HG03342 (cell line): ENCODE results near the gene EN1.

Source experiments
- ATAC-seq: cut with Tn5 transposase; IDR thresholded peaks from one replicate; pipeline ENCODE4 v1.9.1; 2021; ENCODE audit warnings: mild to moderate bottlenecking, moderate library complexity; ENCODE audit not compliant: unreplicated experiment

Gene EN1

GRCh38 chr2:118826093-118826492 is 21.4 kb downstream of the EN1 start:
- ATAC-seq, result no peak

GRCh38 chr2:118823633-118824032 is 23.8 kb downstream of the EN1 start:
- no peak for ATAC-seq

GRCh38 chr2:118822572-118822971 is 24.9 kb downstream of the EN1 start:
- ATAC-seq, result no peak

- ATAC-seq, result no peak
These were observed 25.4 kb downstream of the EN1 start for GRCh38 chr2:118822015-118822414.

GRCh38 chr2:118817469-118817868 is 30.0 kb downstream of the EN1 start:
- ATAC-seq, result no peak

GRCh38 chr2:118816669-118817068 is 30.8 kb downstream of the EN1 start:
- ATAC-seq, result no peak

GRCh38 chr2:118815731-118816130 is 31.7 kb downstream of the EN1 start:
- no peak for ATAC-seq

- ATAC-seq, result no peak
These were observed 32.1 kb downstream of the EN1 start for GRCh38 chr2:118815314-118815713.

- no peak for ATAC-seq
These were observed 33.1 kb downstream of the EN1 start for GRCh38 chr2:118814368-118814767.

GRCh38 chr2:118813601-118814339 is 33.7 kb downstream of the EN1 start:
- no peak for ATAC-seq

GRCh38 chr2:118813111-118813510 is 34.3 kb downstream of the EN1 start:
- no peak for ATAC-seq

- ATAC-seq, result no peak
These were observed 34.9 kb downstream of the EN1 start for GRCh38 chr2:118812552-118812951.

GRCh38 chr2:118811514-118812115 is 35.8 kb downstream of the EN1 start:
- no peak for ATAC-seq

GRCh38 chr2:118810766-118811165 is 36.7 kb downstream of the EN1 start:
- no peak for ATAC-seq

- ATAC-seq, result no peak
These were observed 39.0 kb downstream of the EN1 start for GRCh38 chr2:118808429-118808809.

GRCh38 chr2:118807668-118808428 is 39.6 kb downstream of the EN1 start:
- ATAC-seq, result no peak

GRCh38 chr2:118806797-118807667 is 40.4 kb downstream of the EN1 start:
- no peak for ATAC-seq

GRCh38 chr2:118805064-118805690 is 42.3 kb downstream of the EN1 start:
- ATAC-seq, result no peak

GRCh38 chr2:118803012-118803411 is 44.4 kb downstream of the EN1 start:
- no peak for ATAC-seq

- no peak for ATAC-seq
These were observed 46.3 kb downstream of the EN1 start for GRCh38 chr2:118801151-118801550.

- no peak for ATAC-seq
These were observed 46.7 kb downstream of the EN1 start for GRCh38 chr2:118800736-118801135.
